HCT116 (cell line): ENCODE data around the gene GPR157. TPM values are rescaled to one million over a fixed set of nuclear protein-coding genes. Genes with fewer than 3 reads are reported as not detected.

Source experiments
- ATAC-seq: fragments of 200-7000 bp; cut with Tn5 transposase; 2 replicates; pipeline ENCODE4 v1.9.1; 2020; ENCODE audit warnings: mild to moderate bottlenecking, moderate library complexity
- BruUV-seq: library from RNA; stranded (reverse); fragments of 400-500 nt; replicated peaks from 2 replicates; lab custom pipeline; 2021; lab: Mats Ljungman, UMichigan
- CTCF ChIA-PET: fragments of 300-600 bp; sonication (Branson Sonifier 250); formaldehyde crosslinking; loops from one replicate; lab custom pipeline; 2021; ENCODE audit warnings: antibody characterized with exemption; lab: Charles Lee
- POLR2A ChIA-PET: fragments of 300-600, 350-600 bp; sonication (Branson Sonifier 250); formaldehyde crosslinking; loops from one replicate; lab custom pipeline; 2021; ENCODE audit warnings: antibody characterized with exemption; lab: Charles Lee
- RAD21 ChIA-PET, 2 experiments: fragments of 300-600 bp; sonication (Branson Sonifier 250); formaldehyde crosslinking; loops; one replicate each; lab custom pipeline; 2023; ENCODE audit warnings: low total read pairs in 2 of 2; ENCODE audit not compliant: uncharacterized antibody in 2 of 2, unreplicated experiment in 2 of 2, low non-redundant PET in 1 of 2; lab: Charles Lee
- DNase-seq: peaks from one replicate; pipeline ENCODE4 v3.0.0-alpha.2; 2010; ENCODE audit warnings: low read depth, low spot score
- H2AFZ ChIP-seq: fragments of 200-600 bp; shearing (Covaris generic), sonication (generic); 2 replicates; pipeline ENCODE4 v1.6.1; 2017; ENCODE audit warnings: low read depth, mixed run types, mixed read lengths, antibody characterized with exemption, low read length; ENCODE audit not compliant: poor library complexity, severe bottlenecking
- H3K27ac ChIP-seq: 2 replicates; pipeline ENCODE4 v1.5.1; 2012; ENCODE audit warnings: low read depth, low read length
- H3K27me3 ChIP-seq: fragments of 200-600 bp; sonication (generic); 2 replicates; pipeline ENCODE4 v1.6.1; 2016; ENCODE audit warnings: mixed run types, low read length, mixed read lengths; ENCODE audit not compliant: insufficient read depth
- H3K36me3 ChIP-seq, 2 experiments: fragments of 200-500 bp in 1 of 2; fragments of 200-600 bp in 1 of 2; sonication (Bioruptor generic) in 1 of 2; sonication (generic) in 1 of 2; 2 replicates each; pipeline versions ENCODE4 v1.5.1 to v1.6.1; 2014 to 2016; ENCODE audit warnings: low read length in 2 of 2, inconsistent platforms in 1 of 2, mixed read lengths in 1 of 2, mixed run types in 1 of 2; ENCODE audit not compliant: insufficient read depth in 2 of 2, control insufficient read depth in 1 of 2
- H3K4me1 ChIP-seq, 2 experiments: fragments of 200-600 bp in 1 of 2; sonication (generic) in 1 of 2; 2 replicates each; pipeline versions ENCODE4 v1.5.1 to v1.6.1; 2012 to 2017; ENCODE audit warnings: low read length in 2 of 2, inconsistent platforms in 1 of 2, mild to moderate bottlenecking in 1 of 2, mixed read lengths in 1 of 2, mixed run types in 1 of 2, moderate library complexity in 1 of 2; ENCODE audit not compliant: insufficient read depth in 2 of 2, control insufficient read depth in 1 of 2
- H3K4me2 ChIP-seq: fragments of 200-600 bp; sonication (generic); 2 replicates; pipeline ENCODE4 v1.6.1; 2017; ENCODE audit warnings: mixed run types, low read length, mixed read lengths
- H3K4me3 ChIP-seq, 2 experiments: fragments of 200-600 bp in 1 of 2; sonication (generic) in 1 of 2; replicated peaks in 1 of 2; 2 replicates each; pipeline ENCODE4 v1.5.1; 2011 to 2016; ENCODE audit warnings: low read length in 2 of 2, control low read depth in 1 of 2, low read depth in 1 of 2, mild to moderate bottlenecking in 1 of 2, mixed read lengths in 1 of 2, mixed run types in 1 of 2
- H3K79me2 ChIP-seq: fragments of 200-600 bp; sonication (generic); 2 replicates; pipeline ENCODE4 v1.6.1; 2017; ENCODE audit warnings: mild to moderate bottlenecking, mixed run types, low read length, moderate library complexity, mixed read lengths; ENCODE audit not compliant: insufficient read depth
- H3K9ac ChIP-seq: fragments of 200-600 bp; sonication (generic); 2 replicates; pipeline ENCODE4 v1.6.1; 2016; ENCODE audit warnings: low read length, mixed read lengths
- H3K9me2 ChIP-seq: fragments of 200-600 bp; sonication (generic), shearing (Covaris generic); 2 replicates; pipeline ENCODE4 v1.6.1; 2017; ENCODE audit warnings: mixed run types, mild to moderate bottlenecking, moderate library complexity; ENCODE audit not compliant: insufficient read depth
- H3K9me3 ChIP-seq, 2 experiments: fragments of 200-500 bp in 1 of 2; fragments of 200-600 bp in 1 of 2; sonication (Bioruptor generic) in 1 of 2; sonication (generic) in 1 of 2; 2 replicates each; pipeline ENCODE4 v1.6.1; 2014 to 2017; ENCODE audit warnings: low read length in 2 of 2, mixed read lengths in 2 of 2, inconsistent platforms in 1 of 2, low read depth in 1 of 2, mild to moderate bottlenecking in 1 of 2, mixed run types in 1 of 2, moderate library complexity in 1 of 2; ENCODE audit not compliant: control insufficient read depth in 1 of 2, insufficient read depth in 1 of 2
- H4K20me1 ChIP-seq: fragments of 200-600 bp; sonication (generic), shearing (Covaris generic); 2 replicates; pipeline ENCODE4 v1.6.1; 2017; ENCODE audit warnings: mixed run types, mild to moderate bottlenecking, moderate library complexity; ENCODE audit not compliant: insufficient read depth
- RAD21 ChIP-seq: IDR thresholded peaks from 2 replicates; pipeline ENCODE4 v1.6.1; 2012; ENCODE audit warnings: low read depth, mild to moderate bottlenecking
- intact Hi-C: fragments of 100-400 bp; cut with micrococcal nuclease; formaldehyde crosslinking; loops from 2 replicates; pipeline ENCODE4 v1.10.0; 2022
- total RNA-seq: library from RNA; stranded (reverse); gene quantifications from one replicate; pipeline ENCODE4 v1.2.1, GENCODE V29; 2021; ENCODE audit not compliant: unreplicated experiment
- TF ChIP-seq, protein P1 (sequence below): IDR thresholded peaks from 2 replicates; pipeline ENCODE4 v1.6.1; 2012
- TF ChIP-seq, protein P2 (sequence below), 3 experiments: fragments of 200-600 bp in 1 of 3; sonication (generic) in 1 of 3; IDR thresholded peaks in 2 of 3; conservative IDR thresholded peaks in 1 of 3; 2 replicates each; pipeline ENCODE4 v1.5.1; 2012 to 2017; ENCODE audit warnings: low read depth in 2 of 3, low read length in 2 of 3, antibody characterized with exemption in 1 of 3, borderline replicate concordance in 1 of 3, control low read depth in 1 of 3, mild to moderate bottlenecking in 1 of 3, mixed read lengths in 1 of 3, mixed run types in 1 of 3, moderate library complexity in 1 of 3; ENCODE audit not compliant: insufficient read depth in 1 of 3

GPR157 gene
- total RNA-seq, 1 experiment from 2014 or later, result 7.7 TPM

DNA sequence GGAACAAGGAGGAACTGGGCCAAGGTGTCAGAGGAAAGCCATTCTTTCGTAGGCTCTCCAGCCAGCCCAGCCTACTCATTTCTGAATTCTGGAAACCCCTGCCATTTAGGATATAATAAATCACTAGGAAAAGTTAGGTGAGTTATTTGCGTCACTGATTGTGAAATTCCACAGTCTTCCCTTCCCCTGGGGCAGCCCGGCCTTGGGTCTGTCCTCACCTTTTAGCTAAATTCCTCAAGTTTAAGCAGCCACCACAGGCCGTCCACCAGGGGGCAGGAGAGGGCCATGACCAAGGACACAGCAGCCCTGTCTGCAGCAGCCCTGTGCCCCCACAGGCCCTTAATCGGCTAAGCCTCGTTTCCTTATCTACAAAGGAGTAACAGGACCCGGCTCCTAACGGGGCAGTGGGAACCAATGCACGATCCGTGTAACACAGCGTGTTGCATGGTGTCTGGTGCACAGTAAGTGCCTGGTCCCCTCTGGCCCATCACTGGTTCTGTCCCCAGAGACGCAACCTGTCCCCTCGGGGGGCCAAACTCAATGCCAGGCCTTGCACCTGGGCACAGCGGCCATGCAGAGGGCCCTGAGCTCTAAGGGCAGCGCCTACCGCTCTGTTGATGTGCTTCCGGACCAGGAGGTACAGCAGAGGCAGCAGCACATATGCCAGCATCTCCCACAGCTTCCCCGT lies 18.1 kb downstream of the GPR157 start:
- TF ChIP-seq, protein P1, sequence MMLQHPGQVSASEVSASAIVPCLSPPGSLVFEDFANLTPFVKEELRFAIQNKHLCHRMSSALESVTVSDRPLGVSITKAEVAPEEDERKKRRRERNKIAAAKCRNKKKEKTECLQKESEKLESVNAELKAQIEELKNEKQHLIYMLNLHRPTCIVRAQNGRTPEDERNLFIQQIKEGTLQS, result no peak
- peak; percentile 98 for TF ChIP-seq RAD21
- TF ChIP-seq, protein P2, sequence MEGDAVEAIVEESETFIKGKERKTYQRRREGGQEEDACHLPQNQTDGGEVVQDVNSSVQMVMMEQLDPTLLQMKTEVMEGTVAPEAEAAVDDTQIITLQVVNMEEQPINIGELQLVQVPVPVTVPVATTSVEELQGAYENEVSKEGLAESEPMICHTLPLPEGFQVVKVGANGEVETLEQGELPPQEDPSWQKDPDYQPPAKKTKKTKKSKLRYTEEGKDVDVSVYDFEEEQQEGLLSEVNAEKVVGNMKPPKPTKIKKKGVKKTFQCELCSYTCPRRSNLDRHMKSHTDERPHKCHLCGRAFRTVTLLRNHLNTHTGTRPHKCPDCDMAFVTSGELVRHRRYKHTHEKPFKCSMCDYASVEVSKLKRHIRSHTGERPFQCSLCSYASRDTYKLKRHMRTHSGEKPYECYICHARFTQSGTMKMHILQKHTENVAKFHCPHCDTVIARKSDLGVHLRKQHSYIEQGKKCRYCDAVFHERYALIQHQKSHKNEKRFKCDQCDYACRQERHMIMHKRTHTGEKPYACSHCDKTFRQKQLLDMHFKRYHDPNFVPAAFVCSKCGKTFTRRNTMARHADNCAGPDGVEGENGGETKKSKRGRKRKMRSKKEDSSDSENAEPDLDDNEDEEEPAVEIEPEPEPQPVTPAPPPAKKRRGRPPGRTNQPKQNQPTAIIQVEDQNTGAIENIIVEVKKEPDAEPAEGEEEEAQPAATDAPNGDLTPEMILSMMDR (IDR thresholded peaks at IDR 0.05 in 2 of 3, conservative IDR thresholded peaks at IDR 0.05 in 1 of 3; ENCODE audit: borderline replicate concordance in 1 of 3, insufficient read depth in 1 of 3, low read depth in 2 of 3, low read length in 2 of 3), result peak; percentile 94 to 96 (median 95)
- H3K4me3 ChIP-seq, result no peak overlapping the region
- no peaks in the 10 kb centered on the region for H3K9me3 ChIP-seq
- ChIA-PET POLR2A (interaction anchor here (1.6 kb wide), 1 partner anchor 86 kb away, joined by 6 read pairs; no protein-coding TSS in a partner anchor), RAD21 (interaction anchor here (0.6 to 1.5 kb wide), 7 partner anchors 83 to 380 kb away, joined by 3 to 11 read pairs (median 4); partner anchors contain the start of gene H6PD (in 1 of the 2)), CTCF (interaction anchor here (0.6 to 3.3 kb wide), 25 partner anchors 9 to 473 kb away, joined by 3 to 54 read pairs (median 4); partner anchors contain the start of gene H6PD)
- H3K4me2 ChIP-seq, result no peak overlapping the region
- H3K9me2 ChIP-seq, result no peaks in the 10 kb centered on the region
- no peaks in the 10 kb centered on the region for H3K27me3 ChIP-seq
- no peak overlapping the region for H3K27ac ChIP-seq
- DNase-seq, result peak; percentile 62
- H3K9ac ChIP-seq, result no peak overlapping the region
- H3K36me3 ChIP-seq, result no peaks in the 10 kb centered on the region
- intact Hi-C loops, result loop anchor here (1.0 to 5.0 kb wide), 3 partner anchors 85 to 381 kb away; no protein-coding TSS in a partner anchor
- BruUV-seq, result no TSS peak
- no peaks in the 10 kb centered on the region for H4K20me1 ChIP-seq
- peaks cover 0 to 3% of the 10 kb centered on the region in 2 experiments; a peak in 2 of 4 replicates for H3K4me1 ChIP-seq
- H3K79me2 ChIP-seq, result no peaks in the 10 kb centered on the region
- H2AFZ ChIP-seq, result no peak overlapping the region
- ATAC-seq, result peak; percentile 94
